ENCODE results near the gene TSHR. TPM values are rescaled to one million over a fixed set of nuclear protein-coding genes. Genes with fewer than 3 reads are reported as not detected.
"Not testable (repeated sequence)": the region's sequence is repeated elsewhere in the genome, so short reads cannot be mapped to it uniquely, and the experiment has no call there.

Gene TSHR
- total RNA-seq, 1 donor from 2014 or later: not detected

DNA sequence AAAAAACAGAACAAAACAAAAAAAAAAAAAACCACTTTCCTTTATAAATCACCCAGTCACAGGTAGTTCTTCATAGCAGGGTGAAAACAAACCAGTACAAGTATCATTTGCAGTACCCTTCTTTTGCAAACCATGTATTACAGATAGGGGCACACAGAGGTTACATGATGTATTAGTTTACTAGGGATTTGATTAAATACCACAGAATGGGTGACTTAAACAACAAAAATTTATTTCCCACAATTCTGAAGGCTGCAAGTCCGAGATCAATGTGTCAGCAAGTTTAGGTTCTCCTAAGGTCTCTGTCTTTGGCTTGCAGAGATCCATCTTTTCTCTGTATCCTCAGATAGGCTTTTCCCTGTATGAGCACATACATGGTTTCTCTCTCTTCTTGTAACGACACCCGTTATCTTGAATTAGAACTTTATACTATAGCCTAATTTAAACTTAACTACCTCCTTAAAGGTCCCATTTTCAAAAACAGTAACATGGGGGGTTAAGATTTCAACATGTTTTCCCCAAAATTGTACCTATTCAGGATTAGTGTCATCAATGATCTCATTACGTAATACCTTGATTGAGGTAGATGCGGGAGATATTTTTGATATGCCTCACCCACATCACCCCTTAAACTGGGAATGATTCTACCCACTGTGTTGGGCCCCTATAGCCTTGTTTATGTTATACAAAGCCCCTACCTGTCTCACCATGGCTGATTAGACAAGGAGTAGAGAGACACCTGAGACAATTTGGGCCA, 10.4 kb upstream of the TSHR start:
- Histone ChIP-seq H3K27me3 (ENCODE audit: control insufficient read depth, insufficient read depth, low read length) (no peaks in the 10 kb centered on the region), H3K36me3 (ENCODE audit: control insufficient read depth, insufficient read depth, low read length) (no peaks in the 10 kb centered on the region), H3K4me3 (ENCODE audit: low read depth, low read length) (no peak overlapping the region)
- no peak for DNase-seq (ENCODE audit: low read depth)
- no peak for TF ChIP-seq CTCF (IDR thresholded peaks at IDR 0.05; ENCODE audit: insufficient read depth, low read length, poor library complexity, severe bottlenecking)

DNA sequence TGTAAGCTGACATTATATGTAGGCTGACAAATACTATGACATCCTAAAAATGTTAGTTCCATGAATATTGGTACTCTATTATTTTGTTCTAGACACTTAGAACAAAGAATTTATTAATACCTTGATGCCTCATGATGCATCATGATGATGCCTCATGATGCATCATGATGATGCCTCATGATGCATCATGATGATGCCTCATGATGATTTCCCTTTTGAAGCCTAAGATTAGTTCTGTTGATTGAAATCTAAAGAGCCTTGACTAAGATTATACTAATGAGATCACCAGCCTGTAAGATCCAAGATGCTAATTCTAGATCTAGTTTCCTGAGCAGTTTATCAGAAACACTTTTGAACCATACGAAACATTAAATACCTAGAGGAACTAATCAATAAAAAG, 9.2 kb upstream of the TSHR start:
- Histone ChIP-seq H3K4me3 (ENCODE audit: low read depth, low read length) (no peak overlapping the region), H3K36me3 (ENCODE audit: control insufficient read depth, insufficient read depth, low read length) (no peaks in the 10 kb centered on the region), H3K27me3 (ENCODE audit: control insufficient read depth, insufficient read depth, low read length) (no peaks in the 10 kb centered on the region)
- TF ChIP-seq CTCF (IDR thresholded peaks at IDR 0.05; ENCODE audit: insufficient read depth, low read length, poor library complexity, severe bottlenecking): no peak
- DNase-seq (ENCODE audit: low read depth): no peak

- DNase-seq (ENCODE audit: low read depth): no peak
- Histone ChIP-seq H3K4me3 (ENCODE audit: low read depth, low read length) (no peak overlapping the region), H3K36me3 (ENCODE audit: control insufficient read depth, insufficient read depth, low read length) (no peaks in the 10 kb centered on the region), H3K27me3 (ENCODE audit: control insufficient read depth, insufficient read depth, low read length) (no peaks in the 10 kb centered on the region)
- TF ChIP-seq CTCF (IDR thresholded peaks at IDR 0.05; ENCODE audit: insufficient read depth, low read length, poor library complexity, severe bottlenecking): no peak
These were observed 8.6 kb upstream of the TSHR start for GRCh38 chr14:80946797-80947196.

DNA sequence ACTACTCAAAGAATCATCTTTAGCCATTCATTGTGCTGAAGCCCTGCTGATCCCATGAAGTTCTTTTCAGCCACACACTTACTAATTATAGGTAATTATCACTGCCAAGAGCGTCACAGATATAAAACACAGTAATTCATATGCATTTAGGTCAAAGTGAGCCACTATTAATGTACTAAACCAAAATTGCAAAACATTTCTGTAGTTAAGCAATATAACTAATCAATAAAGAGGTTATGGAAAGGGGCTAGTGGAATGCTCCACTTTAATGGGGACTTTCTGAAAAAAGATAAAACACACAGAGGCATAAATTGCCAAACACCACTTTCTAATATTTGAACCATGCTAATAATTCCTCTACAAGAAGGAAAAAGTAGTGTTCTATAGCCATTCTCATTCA, 7.1 kb upstream of the TSHR start:
- Histone ChIP-seq H3K27me3 (ENCODE audit: control insufficient read depth, insufficient read depth, low read length) (no peaks in the 10 kb centered on the region), H3K36me3 (ENCODE audit: control insufficient read depth, insufficient read depth, low read length) (no peaks in the 10 kb centered on the region), H3K4me3 (ENCODE audit: low read depth, low read length) (no peak overlapping the region)
- no peak for TF ChIP-seq CTCF (IDR thresholded peaks at IDR 0.05; ENCODE audit: insufficient read depth, low read length, poor library complexity, severe bottlenecking)
- no peak for DNase-seq (ENCODE audit: low read depth)

DNA sequence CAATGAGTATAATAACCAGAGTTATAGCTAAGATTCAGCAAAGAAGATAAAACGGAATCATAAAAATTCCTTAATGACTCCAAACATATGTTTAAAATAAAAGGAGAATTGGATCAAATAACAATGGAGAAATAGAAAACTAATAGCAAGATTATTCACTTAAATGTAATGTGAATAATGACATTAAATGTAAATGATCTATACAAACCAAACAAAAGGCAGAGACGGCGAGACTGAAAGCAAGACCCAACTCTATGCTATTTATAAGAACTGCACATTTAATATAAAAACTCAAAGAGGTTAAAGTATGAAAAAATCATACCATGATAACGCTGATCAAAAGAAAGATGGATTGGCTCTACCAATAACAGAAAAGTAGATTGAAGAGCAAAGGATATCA, 3.9 kb upstream of the TSHR start:
- peaks cover 6% of the 10 kb centered on the region for H3K27me3 ChIP-seq (ENCODE audit: control insufficient read depth, insufficient read depth, low read length)
- DNase-seq (ENCODE audit: low read depth): no peak
- no peaks in the 10 kb centered on the region for H3K36me3 ChIP-seq (ENCODE audit: control insufficient read depth, insufficient read depth, low read length)
- no peak for TF ChIP-seq CTCF (IDR thresholded peaks at IDR 0.05; ENCODE audit: insufficient read depth, low read length, poor library complexity, severe bottlenecking)
- H3K4me3 ChIP-seq (ENCODE audit: low read depth, low read length): no peak overlapping the region

DNA sequence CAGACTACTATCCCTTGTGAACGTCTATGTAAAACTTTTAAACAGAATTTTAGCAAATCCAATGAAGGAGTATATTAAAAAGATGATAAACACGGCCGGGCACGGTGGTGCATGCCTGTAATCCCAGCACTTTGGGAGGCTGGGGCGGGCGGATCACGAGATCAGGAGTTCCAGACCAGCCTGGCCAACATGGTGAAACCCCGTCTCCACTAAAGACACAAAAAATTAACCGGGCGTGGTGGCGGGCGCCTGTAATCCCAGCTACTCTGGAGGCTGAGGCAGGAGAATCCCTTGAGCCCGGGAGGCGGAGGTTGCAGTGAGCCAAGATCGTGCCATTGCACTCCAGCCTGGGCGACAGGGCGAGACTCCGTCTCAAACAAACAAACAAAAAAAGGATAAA, 2.2 kb upstream of the TSHR start:
- H3K27me3 ChIP-seq (ENCODE audit: control insufficient read depth, insufficient read depth, low read length); DNase-seq (ENCODE audit: low read depth); H3K4me3 ChIP-seq (ENCODE audit: low read depth, low read length); H3K36me3 ChIP-seq (ENCODE audit: control insufficient read depth, insufficient read depth, low read length): not testable (repeated sequence)
